Measurements from ENCODE around the gene TANC1. TPM values are rescaled to one million over a fixed set of nuclear protein-coding genes. Genes with fewer than 3 reads are reported as not detected.

TANC1 gene
- total RNA-seq, 1 experiment from 2014 or later: 14.9 TPM

- no peak for DNase-seq (ENCODE audit: extremely low read depth, low read depth)
These were observed 211.3 kb downstream of the TANC1 start for GRCh38 chr2:159179696-159180095.

- DNase-seq (ENCODE audit: extremely low read depth, low read depth): no peak
These were observed 214.9 kb downstream of the TANC1 start for GRCh38 chr2:159183346-159183745.

- peak; percentile 34 for DNase-seq (ENCODE audit: extremely low read depth, low read depth)
These were observed 217.1 kb downstream of the TANC1 start for GRCh38 chr2:159185401-159186130.

- DNase-seq (ENCODE audit: extremely low read depth, low read depth): no peak
These were observed 218.0 kb downstream of the TANC1 start for GRCh38 chr2:159186462-159186861.

GRCh38 chr2:159187106-159187505 is 218.7 kb downstream of the TANC1 start:
- DNase-seq (ENCODE audit: extremely low read depth, low read depth): no peak

- no peak for DNase-seq (ENCODE audit: extremely low read depth, low read depth)
These were observed 220.0 kb downstream of the TANC1 start for GRCh38 chr2:159188449-159188848.

GRCh38 chr2:159192371-159192918 is 224.0 kb downstream of the TANC1 start:
- no peak for DNase-seq (ENCODE audit: extremely low read depth, low read depth)

GRCh38 chr2:159193791-159194190 is 225.4 kb downstream of the TANC1 start:
- DNase-seq (ENCODE audit: extremely low read depth, low read depth): no peak

- DNase-seq (ENCODE audit: extremely low read depth, low read depth): no peak
These were observed 225.8 kb downstream of the TANC1 start for GRCh38 chr2:159194241-159194640.

- no peak for DNase-seq (ENCODE audit: extremely low read depth, low read depth)
These were observed 227.3 kb downstream of the TANC1 start for GRCh38 chr2:159195697-159196096.

- DNase-seq (ENCODE audit: extremely low read depth, low read depth): no peak
These were observed 228.0 kb downstream of the TANC1 start for GRCh38 chr2:159196393-159196925.

- no peak for DNase-seq (ENCODE audit: extremely low read depth, low read depth)
These were observed 230.8 kb downstream of the TANC1 start for GRCh38 chr2:159199236-159199635.

- no peak for DNase-seq (ENCODE audit: extremely low read depth, low read depth)
These were observed 231.5 kb downstream of the TANC1 start for GRCh38 chr2:159199761-159200465.

- DNase-seq (ENCODE audit: extremely low read depth, low read depth): no peak
These were observed 232.1 kb downstream of the TANC1 start for GRCh38 chr2:159200498-159200897.

- no peak for DNase-seq (ENCODE audit: extremely low read depth, low read depth)
These were observed 233.1 kb downstream of the TANC1 start for GRCh38 chr2:159201360-159202063.

GRCh38 chr2:159202568-159203071 is 234.2 kb downstream of the TANC1 start:
- DNase-seq (ENCODE audit: extremely low read depth, low read depth): no peak

- no peak for DNase-seq (ENCODE audit: extremely low read depth, low read depth)
These were observed 236.1 kb downstream of the TANC1 start for GRCh38 chr2:159204381-159205144.

- no peak for DNase-seq (ENCODE audit: extremely low read depth, low read depth)
These were observed 238.4 kb downstream of the TANC1 start for GRCh38 chr2:159206736-159207380.

- DNase-seq (ENCODE audit: extremely low read depth, low read depth): peak; percentile 14
These were observed 240.0 kb downstream of the TANC1 start for GRCh38 chr2:159208438-159208837.

All from NCI-H460 (cell line).